ENCODE results near the gene CLNK. TPM values are rescaled to one million over a fixed set of nuclear protein-coding genes. Genes with fewer than 3 reads are reported as not detected.
"Not testable (repeated sequence)": the region's sequence is repeated elsewhere in the genome, so short reads cannot be mapped to it uniquely, and the experiment has no call there.

CLNK gene
- polyA plus RNA-seq, 4 donors: 0.04 to 0.31 TPM; not detected in 2

- DNase-seq (peak; percentile 39 to 55), FAIRE-seq (no peak)
- Histone ChIP-seq H3K27ac (ENCODE audit: low read depth in 1 of 3, low read length in 2 of 3) (no peak overlapping the region), H3K27me3 (ENCODE audit: control insufficient read depth in 3 of 3, insufficient read depth in 3 of 3, low read length in 3 of 3) (no peaks in the 10 kb centered on the region), H3K4me3 (ENCODE audit: low read depth in 1 of 3, low read length in 3 of 3) (no peak overlapping the region), H3K4me1 (ENCODE audit: control insufficient read depth in 3 of 3, insufficient read depth in 2 of 3, low read depth in 1 of 3, low read length in 2 of 3) (peaks cover 0 to 3% (median 0%) of the 10 kb centered on the region in 3 donors), H3K36me3 (ENCODE audit: control insufficient read depth in 3 of 3, insufficient read depth in 2 of 3, low read depth in 1 of 3, low read length in 3 of 3) (no peaks in the 10 kb centered on the region), H3K9me3 (ENCODE audit: control insufficient read depth in 2 of 2, insufficient read depth in 1 of 2, low read depth in 1 of 2, low read length in 1 of 2) (no peaks in the 10 kb centered on the region)
- 48 to 58% (median 52%) methylated on average over 3 of the region's 3 CpGs for WGBS, 3 donors
Observed at GRCh38 chr4:10582059-10582686, 102.4 kb downstream of the CLNK start.

GRCh38 chr4:10581022-10581421 is 103.5 kb downstream of the CLNK start:
- no peak overlapping the region for H3K4me3 ChIP-seq (ENCODE audit: low read depth in 1 of 3, low read length in 3 of 3)
- 84 to 90% (median 87%) methylated on average over 3 of the region's 3 CpGs for WGBS, 3 donors
- no peaks in the 10 kb centered on the region for H3K27me3 ChIP-seq (ENCODE audit: control insufficient read depth in 3 of 3, insufficient read depth in 3 of 3, low read length in 3 of 3)
- no peak overlapping the region for H3K27ac ChIP-seq (ENCODE audit: low read depth in 1 of 3, low read length in 2 of 3)
- no peaks in the 10 kb centered on the region for H3K36me3 ChIP-seq (ENCODE audit: control insufficient read depth in 3 of 3, insufficient read depth in 2 of 3, low read depth in 1 of 3, low read length in 3 of 3)
- no peak for DNase-seq
- peaks cover 0 to 3% (median 0%) of the 10 kb centered on the region in 3 donors for H3K4me1 ChIP-seq (ENCODE audit: control insufficient read depth in 3 of 3, insufficient read depth in 2 of 3, low read depth in 1 of 3, low read length in 2 of 3)
- no peak for FAIRE-seq
- no peaks in the 10 kb centered on the region for H3K9me3 ChIP-seq (ENCODE audit: control insufficient read depth in 2 of 2, insufficient read depth in 1 of 2, low read depth in 1 of 2, low read length in 1 of 2)

GRCh38 chr4:10579648-10580047 is 104.9 kb downstream of the CLNK start:
- no peaks in the 10 kb centered on the region for H3K36me3 ChIP-seq (ENCODE audit: control insufficient read depth in 3 of 3, insufficient read depth in 2 of 3, low read depth in 1 of 3, low read length in 3 of 3)
- no peaks in the 10 kb centered on the region for H3K27me3 ChIP-seq (ENCODE audit: control insufficient read depth in 3 of 3, insufficient read depth in 3 of 3, low read length in 3 of 3)
- H3K9me3 ChIP-seq (ENCODE audit: control insufficient read depth in 2 of 2, insufficient read depth in 1 of 2, low read depth in 1 of 2, low read length in 1 of 2): no peaks in the 10 kb centered on the region
- H3K4me1 ChIP-seq (ENCODE audit: control insufficient read depth in 3 of 3, insufficient read depth in 2 of 3, low read depth in 1 of 3, low read length in 2 of 3): peaks cover 0 to 3% (median 0%) of the 10 kb centered on the region in 3 donors
- no peak overlapping the region for H3K27ac ChIP-seq (ENCODE audit: low read depth in 1 of 3, low read length in 2 of 3)
- FAIRE-seq (no peak), DNase-seq (no peak)
- H3K4me3 ChIP-seq (ENCODE audit: low read depth in 1 of 3, low read length in 3 of 3): no peak overlapping the region
- WGBS, 3 donors: 70 to 82% (median 77%) methylated on average over 1 of the region's 1 CpG

- H3K4me3 ChIP-seq (ENCODE audit: low read depth in 1 of 3, low read length in 3 of 3): no peak overlapping the region
- DNase-seq (no peak), FAIRE-seq (no peak)
- no peaks in the 10 kb centered on the region for H3K36me3 ChIP-seq (ENCODE audit: control insufficient read depth in 3 of 3, insufficient read depth in 2 of 3, low read depth in 1 of 3, low read length in 3 of 3)
- H3K27me3 ChIP-seq (ENCODE audit: control insufficient read depth in 3 of 3, insufficient read depth in 3 of 3, low read length in 3 of 3): no peaks in the 10 kb centered on the region
- 17 to 46% (median 39%) methylated on average over 11 of the region's 11 CpGs for WGBS, 3 donors
- no peaks in the 10 kb centered on the region for H3K9me3 ChIP-seq (ENCODE audit: control insufficient read depth in 2 of 2, insufficient read depth in 1 of 2, low read depth in 1 of 2, low read length in 1 of 2)
- no peaks in the 10 kb centered on the region for H3K4me1 ChIP-seq (ENCODE audit: control insufficient read depth in 3 of 3, insufficient read depth in 2 of 3, low read depth in 1 of 3, low read length in 2 of 3)
- H3K27ac ChIP-seq (ENCODE audit: low read depth in 1 of 3, low read length in 2 of 3): no peak overlapping the region
Observed at GRCh38 chr4:10577508-10578426, 106.8 kb downstream of the CLNK start.

GRCh38 chr4:10577018-10577417 is 107.5 kb downstream of the CLNK start:
- Histone ChIP-seq H3K4me3 (ENCODE audit: low read depth in 1 of 3, low read length in 3 of 3) (no peak overlapping the region), H3K27ac (ENCODE audit: low read depth in 1 of 3, low read length in 2 of 3) (no peak overlapping the region), H3K36me3 (ENCODE audit: control insufficient read depth in 3 of 3, insufficient read depth in 2 of 3, low read depth in 1 of 3, low read length in 3 of 3) (no peaks in the 10 kb centered on the region), H3K27me3 (ENCODE audit: control insufficient read depth in 3 of 3, insufficient read depth in 3 of 3, low read length in 3 of 3) (no peaks in the 10 kb centered on the region), H3K9me3 (ENCODE audit: control insufficient read depth in 2 of 2, insufficient read depth in 1 of 2, low read depth in 1 of 2, low read length in 1 of 2) (no peaks in the 10 kb centered on the region), H3K4me1 (ENCODE audit: control insufficient read depth in 3 of 3, insufficient read depth in 2 of 3, low read depth in 1 of 3, low read length in 2 of 3) (no peaks in the 10 kb centered on the region)
- FAIRE-seq (no peak), DNase-seq (no peak)
- 0 to 19% (median 0%) methylated on average over 1 of the region's 1 CpG for WGBS, 3 donors

- no peaks in the 10 kb centered on the region for H3K4me1 ChIP-seq (ENCODE audit: control insufficient read depth in 3 of 3, insufficient read depth in 2 of 3, low read depth in 1 of 3, low read length in 2 of 3)
- 76 to 84% (median 80%) methylated on average over 4 of the region's 4 CpGs for WGBS, 3 donors
Observed at GRCh38 chr4:10576236-10576635, 108.3 kb downstream of the CLNK start.

GRCh38 chr4:10575414-10575813 is 109.2 kb downstream of the CLNK start:
- H3K9me3 ChIP-seq (ENCODE audit: control insufficient read depth in 2 of 2, insufficient read depth in 1 of 2, low read depth in 1 of 2, low read length in 1 of 2): no peaks in the 10 kb centered on the region
- FAIRE-seq (no peak), DNase-seq (no peak)
- H3K27me3 ChIP-seq (ENCODE audit: control insufficient read depth in 3 of 3, insufficient read depth in 3 of 3, low read length in 3 of 3): no peaks in the 10 kb centered on the region
- H3K4me1 ChIP-seq (ENCODE audit: control insufficient read depth in 3 of 3, insufficient read depth in 2 of 3, low read depth in 1 of 3, low read length in 2 of 3): no peaks in the 10 kb centered on the region
- no peak overlapping the region for H3K27ac ChIP-seq (ENCODE audit: low read depth in 1 of 3, low read length in 2 of 3)
- H3K36me3 ChIP-seq (ENCODE audit: control insufficient read depth in 3 of 3, insufficient read depth in 2 of 3, low read depth in 1 of 3, low read length in 3 of 3): no peaks in the 10 kb centered on the region
- 84 to 91% (median 86%) methylated on average over 7 of the region's 7 CpGs for WGBS, 3 donors
- H3K4me3 ChIP-seq (ENCODE audit: low read depth in 1 of 3, low read length in 3 of 3): no peak overlapping the region

More at GRCh38 chr4:10576236-10576635, 108.3 kb downstream of the CLNK start:
- no peak overlapping the region for H3K4me3 ChIP-seq (ENCODE audit: low read depth in 1 of 3, low read length in 3 of 3)
- H3K27me3 ChIP-seq (ENCODE audit: control insufficient read depth in 3 of 3, insufficient read depth in 3 of 3, low read length in 3 of 3): no peaks in the 10 kb centered on the region
- no peaks in the 10 kb centered on the region for H3K36me3 ChIP-seq (ENCODE audit: control insufficient read depth in 3 of 3, insufficient read depth in 2 of 3, low read depth in 1 of 3, low read length in 3 of 3)
- no peaks in the 10 kb centered on the region for H3K9me3 ChIP-seq (ENCODE audit: control insufficient read depth in 2 of 2, insufficient read depth in 1 of 2, low read depth in 1 of 2, low read length in 1 of 2)
- DNase-seq (no peak), FAIRE-seq (no peak)
- H3K27ac ChIP-seq (ENCODE audit: low read depth in 1 of 3, low read length in 2 of 3): no peak overlapping the region

- H3K27ac ChIP-seq (ENCODE audit: low read depth in 1 of 3, low read length in 2 of 3); H3K4me1 ChIP-seq (ENCODE audit: control insufficient read depth in 3 of 3, insufficient read depth in 2 of 3, low read depth in 1 of 3, low read length in 2 of 3); H3K36me3 ChIP-seq (ENCODE audit: control insufficient read depth in 3 of 3, insufficient read depth in 2 of 3, low read depth in 1 of 3, low read length in 3 of 3); H3K9me3 ChIP-seq (ENCODE audit: control insufficient read depth in 2 of 2, insufficient read depth in 1 of 2, low read depth in 1 of 2, low read length in 1 of 2); FAIRE-seq; H3K27me3 ChIP-seq (ENCODE audit: control insufficient read depth in 3 of 3, insufficient read depth in 3 of 3, low read length in 3 of 3); DNase-seq; H3K4me3 ChIP-seq (ENCODE audit: low read depth in 1 of 3, low read length in 3 of 3): not testable (repeated sequence)
- 75 to 81% (median 79%) methylated on average over 6 to 8 of the region's 8 CpGs for WGBS, 3 donors
Observed at GRCh38 chr4:10574553-10574952, 110.0 kb downstream of the CLNK start.
